ENCODE results near the gene CRTC1.
"Not testable (repeated sequence)": the region's sequence is repeated elsewhere in the genome, so short reads cannot be mapped to it uniquely, and the experiment has no call there.

The CRTC1 gene

GRCh38 chr19:18733762-18734332 is 50.4 kb downstream of the CRTC1 start:
- H3K27ac ChIP-seq (ENCODE audit: low read depth, low read length); H3K4me3 ChIP-seq (ENCODE audit: low read length); H3K9ac ChIP-seq (ENCODE audit: low read depth, low read length); H3K9me3 ChIP-seq (ENCODE audit: insufficient read depth, low read depth, low read length); H3K4me1 ChIP-seq (ENCODE audit: insufficient read depth, low read length); H3K27me3 ChIP-seq (ENCODE audit: insufficient read depth, low read length); H3K36me3 ChIP-seq (ENCODE audit: insufficient read depth, low read length): not testable (repeated sequence)
- 92% methylated on average over 11 of the region's 11 CpGs for WGBS

DNA sequence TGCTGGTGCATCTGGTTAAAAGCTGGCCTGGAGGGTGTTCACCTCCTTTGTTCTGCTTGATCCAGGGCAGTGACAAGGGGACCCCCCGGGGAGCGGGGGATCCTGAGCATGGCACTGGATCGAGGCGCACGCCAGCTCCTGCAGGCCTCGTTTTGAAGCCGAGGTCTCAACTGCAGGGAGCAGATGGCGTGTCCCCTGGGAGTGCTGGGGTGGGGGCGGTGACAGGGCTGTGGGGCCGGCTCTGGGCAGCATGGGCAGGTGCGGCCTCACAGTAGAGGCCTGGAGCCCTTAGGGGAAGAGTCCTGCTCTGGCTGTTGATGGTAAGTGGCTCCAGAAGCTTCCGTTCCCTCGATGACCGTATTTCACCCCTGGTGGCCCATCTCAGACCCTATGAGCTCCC is 51.8 kb downstream of the CRTC1 start:
- Histone ChIP-seq H3K9me3 (ENCODE audit: insufficient read depth, low read depth, low read length) (no peaks in the 10 kb centered on the region), H3K9ac (ENCODE audit: low read depth, low read length) (no peak overlapping the region), H3K4me1 (ENCODE audit: insufficient read depth, low read length) (no peaks in the 10 kb centered on the region; the same call in 1 of the 2 replicates), H3K27me3 (ENCODE audit: insufficient read depth, low read length) (no peaks in the 10 kb centered on the region), H3K4me3 (ENCODE audit: low read length) (no peak overlapping the region), H3K27ac (ENCODE audit: low read depth, low read length) (no peak overlapping the region), H3K36me3 (ENCODE audit: insufficient read depth, low read length) (no peaks in the 10 kb centered on the region)
- 95% methylated on average over 14 of the region's 14 CpGs for WGBS

DNA sequence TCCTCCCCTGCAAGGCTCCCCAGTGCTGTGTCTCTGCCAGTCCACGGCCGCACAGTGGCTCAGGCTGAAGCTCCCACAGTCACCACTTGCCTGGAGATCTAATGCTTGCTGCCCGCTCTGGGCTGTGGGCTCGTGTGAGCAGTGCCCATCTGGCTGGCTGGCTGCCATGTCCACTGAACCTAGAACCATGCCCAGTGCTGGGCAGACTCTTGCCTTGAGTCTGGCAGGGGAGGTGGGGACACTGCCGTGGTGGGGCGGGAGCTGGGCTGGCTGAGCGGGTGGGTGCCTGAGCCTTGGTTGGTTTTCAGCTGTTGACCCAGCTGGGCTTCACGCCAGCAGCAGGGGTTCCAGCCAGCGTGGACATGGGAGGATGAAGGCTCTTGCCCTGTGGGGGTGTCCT is 52.3 kb downstream of the CRTC1 start:
- Histone ChIP-seq H3K4me3 (ENCODE audit: low read length) (no peak overlapping the region), H3K27ac (ENCODE audit: low read depth, low read length) (no peak overlapping the region), H3K27me3 (ENCODE audit: insufficient read depth, low read length) (no peaks in the 10 kb centered on the region), H3K9me3 (ENCODE audit: insufficient read depth, low read depth, low read length) (no peaks in the 10 kb centered on the region), H3K36me3 (ENCODE audit: insufficient read depth, low read length) (no peaks in the 10 kb centered on the region), H3K4me1 (ENCODE audit: insufficient read depth, low read length) (no peaks in the 10 kb centered on the region; the same call in 1 of the 2 replicates), H3K9ac (ENCODE audit: low read depth, low read length) (no peak overlapping the region)
- WGBS, result 93% methylated on average over 9 of the region's 9 CpGs

- H3K36me3 ChIP-seq (ENCODE audit: insufficient read depth, low read length), result no peaks in the 10 kb centered on the region
- H3K4me1 ChIP-seq (ENCODE audit: insufficient read depth, low read length), result no peaks in the 10 kb centered on the region; the same call in 1 of the 2 replicates
- no peak overlapping the region for H3K4me3 ChIP-seq (ENCODE audit: low read length)
- no peaks in the 10 kb centered on the region for H3K27me3 ChIP-seq (ENCODE audit: insufficient read depth, low read length)
- H3K27ac ChIP-seq (ENCODE audit: low read depth, low read length), result no peak overlapping the region
- H3K9me3 ChIP-seq (ENCODE audit: insufficient read depth, low read depth, low read length), result no peaks in the 10 kb centered on the region
- 93% methylated on average over 27 of the region's 27 CpGs for WGBS
- no peak overlapping the region for H3K9ac ChIP-seq (ENCODE audit: low read depth, low read length)
These were observed 53.2 kb downstream of the CRTC1 start for GRCh38 chr19:18736415-18737336.

DNA sequence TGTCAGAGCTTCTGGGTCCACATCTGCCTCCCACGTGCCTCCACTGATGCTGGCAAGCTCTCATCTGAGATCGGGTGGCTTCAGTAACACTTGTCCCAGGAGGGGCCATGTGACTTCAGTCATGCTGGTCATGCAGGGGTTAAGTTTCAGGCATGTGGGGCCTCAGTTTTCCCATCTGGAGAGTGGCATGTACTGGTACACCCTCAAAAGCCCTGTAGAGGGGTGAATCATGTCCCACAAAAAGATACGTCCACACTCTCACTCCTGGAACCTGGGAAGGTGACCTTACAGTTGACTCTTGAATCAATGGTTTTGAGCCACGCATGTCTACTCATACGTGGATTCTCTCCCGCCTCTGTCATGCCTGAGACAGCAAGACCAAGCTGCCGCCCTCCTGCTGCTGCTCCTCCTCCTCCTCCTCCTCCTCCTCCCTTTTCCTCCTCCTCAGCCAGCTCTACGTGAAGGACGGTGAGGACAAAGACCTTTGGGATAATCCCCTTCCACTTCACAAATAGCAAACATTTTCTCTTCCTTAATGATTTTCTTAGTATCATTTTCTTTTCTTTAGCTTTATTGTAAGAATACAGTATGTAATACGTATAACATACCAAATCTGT is 54.0 kb downstream of the CRTC1 start:
- Histone ChIP-seq H3K9me3 (ENCODE audit: insufficient read depth, low read depth, low read length) (no peaks in the 10 kb centered on the region), H3K4me3 (ENCODE audit: low read length) (no peak overlapping the region), H3K36me3 (ENCODE audit: insufficient read depth, low read length) (no peaks in the 10 kb centered on the region), H3K27ac (ENCODE audit: low read depth, low read length) (no peak overlapping the region), H3K9ac (ENCODE audit: low read depth, low read length) (no peak overlapping the region), H3K27me3 (ENCODE audit: insufficient read depth, low read length) (no peaks in the 10 kb centered on the region), H3K4me1 (ENCODE audit: insufficient read depth, low read length) (no peaks in the 10 kb centered on the region; the same call in 1 of the 2 replicates)
- 44% methylated on average over 9 of the region's 10 CpGs for WGBS

DNA sequence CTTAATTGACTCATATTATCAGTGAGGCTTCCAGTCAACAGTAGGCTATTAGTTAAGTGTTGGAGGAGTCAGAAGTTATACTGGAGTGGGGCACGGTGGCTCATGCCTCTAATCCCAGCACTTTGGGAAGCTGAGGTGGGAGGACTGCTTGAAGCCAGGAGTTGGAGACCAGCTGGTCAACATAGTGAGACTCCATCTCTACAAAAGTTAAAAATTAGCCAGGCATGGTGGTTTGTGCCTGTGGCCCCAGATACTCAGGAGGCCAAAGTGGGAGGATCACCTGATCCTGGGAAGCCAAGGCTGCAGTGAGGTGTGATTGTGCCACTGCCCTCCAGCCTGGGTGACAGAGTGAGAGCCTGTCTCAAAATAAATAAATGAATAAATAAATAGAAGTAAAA is 54.5 kb downstream of the CRTC1 start:
- Histone ChIP-seq H3K36me3 (ENCODE audit: insufficient read depth, low read length) (no peaks in the 10 kb centered on the region), H3K4me1 (ENCODE audit: insufficient read depth, low read length) (no peaks in the 10 kb centered on the region; the same call in 1 of the 2 replicates), H3K9me3 (ENCODE audit: insufficient read depth, low read depth, low read length) (no peaks in the 10 kb centered on the region), H3K4me3 (ENCODE audit: low read length) (no peak overlapping the region), H3K27ac (ENCODE audit: low read depth, low read length) (no peak overlapping the region), H3K27me3 (ENCODE audit: insufficient read depth, low read length) (no peaks in the 10 kb centered on the region), H3K9ac (ENCODE audit: low read depth, low read length) (no peak overlapping the region)
- WGBS, result 55% methylated on average over 1 of the region's 1 CpG

DNA sequence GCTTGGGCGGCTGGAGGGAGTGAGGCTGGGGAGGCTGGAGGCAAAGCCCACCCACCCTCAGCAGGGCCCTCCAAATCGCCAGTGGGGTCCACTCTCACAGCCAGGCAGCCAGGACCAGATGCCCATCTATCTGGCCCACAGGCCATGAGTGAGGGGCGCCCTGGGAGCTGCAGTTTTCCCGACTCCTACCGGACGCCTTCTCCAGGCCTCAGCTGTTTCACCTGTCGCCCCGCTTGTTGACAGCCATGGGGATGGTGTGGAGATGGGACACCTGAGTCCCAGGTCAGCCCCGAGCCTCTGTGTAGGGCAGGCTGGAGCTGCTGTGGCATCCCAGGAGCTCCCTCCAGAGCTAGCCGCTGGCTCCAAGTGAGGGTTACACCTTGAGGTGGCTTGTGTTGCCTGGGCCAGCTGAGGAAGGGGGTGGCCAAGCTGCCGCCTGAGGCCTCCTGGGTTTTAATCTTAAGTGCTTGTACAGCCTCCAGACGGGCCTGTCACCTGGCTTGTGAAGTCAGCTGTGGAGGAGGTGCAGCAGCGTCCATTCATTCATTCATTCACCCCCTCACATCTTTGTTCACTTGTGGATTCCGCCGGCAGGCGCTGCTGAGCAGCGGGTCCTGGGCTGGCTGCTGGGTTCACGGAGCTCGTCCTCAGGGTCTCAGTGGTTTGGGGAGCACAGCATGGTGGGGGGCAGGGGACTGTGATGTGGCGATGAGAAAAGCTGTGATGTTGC is 55.6 kb downstream of the CRTC1 start:
- H3K27ac ChIP-seq (ENCODE audit: low read depth, low read length), result no peak overlapping the region; the same call in 1 of the 2 replicates
- no peak overlapping the region for H3K4me3 ChIP-seq (ENCODE audit: low read length)
- no peaks in the 10 kb centered on the region for H3K27me3 ChIP-seq (ENCODE audit: insufficient read depth, low read length)

DNA sequence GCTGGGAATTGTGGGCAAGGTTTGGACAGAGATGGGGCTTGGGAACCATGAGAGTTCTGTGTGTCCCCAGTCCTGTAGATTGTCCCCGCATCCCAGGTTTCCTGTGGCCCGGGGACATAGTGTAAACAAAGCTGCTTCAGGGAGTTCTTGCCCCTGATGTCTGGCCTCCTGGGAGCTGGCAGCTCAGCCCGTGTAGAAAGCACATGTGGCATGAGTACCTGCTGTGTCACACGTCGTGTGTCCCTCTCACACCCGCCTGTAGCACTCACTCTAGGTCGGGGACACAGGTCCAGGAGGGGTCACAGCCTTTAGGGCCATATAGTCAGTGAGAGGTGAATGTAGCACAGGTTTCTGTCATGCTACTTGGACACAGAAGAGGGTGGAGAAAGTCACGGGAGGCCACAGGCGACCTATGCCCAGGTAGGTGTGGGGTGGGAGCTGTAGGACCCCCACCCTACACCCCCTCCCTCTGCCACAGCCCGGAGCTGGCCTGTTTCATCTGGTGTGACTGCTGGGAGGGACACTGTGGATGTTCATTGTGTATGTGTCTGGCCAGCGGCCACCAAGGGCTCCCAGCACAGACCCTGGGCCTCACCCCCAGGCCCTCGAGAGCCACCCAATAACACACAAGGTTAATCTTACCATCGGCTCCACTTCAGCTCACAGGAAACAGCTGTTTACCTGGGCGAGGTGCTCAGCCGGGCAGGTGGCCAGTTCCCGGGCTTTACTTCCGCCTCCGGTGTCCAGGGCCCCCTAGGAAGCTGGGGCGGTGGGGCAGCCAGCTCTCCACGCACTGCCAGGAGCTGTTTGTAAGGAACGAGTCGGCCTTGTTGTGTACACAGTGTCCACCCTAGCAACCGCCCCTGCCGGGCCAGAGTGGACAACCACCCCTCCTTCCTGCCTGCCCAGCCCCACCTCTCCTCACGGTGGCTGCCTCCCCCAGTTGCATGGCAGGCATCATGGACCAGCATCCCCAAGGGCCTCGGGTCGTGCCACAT is 57.9 kb downstream of the CRTC1 start:
- 88% methylated on average over 24 of the region's 27 CpGs for WGBS
- H3K9ac ChIP-seq (ENCODE audit: low read depth, low read length), result no peak overlapping the region
- H3K36me3 ChIP-seq (ENCODE audit: insufficient read depth, low read length), result no peaks in the 10 kb centered on the region
- H3K9me3 ChIP-seq (ENCODE audit: insufficient read depth, low read depth, low read length), result no peaks in the 10 kb centered on the region
- H3K4me1 ChIP-seq (ENCODE audit: insufficient read depth, low read length), result peaks cover under 1% of the 10 kb centered on the region; the same call in 1 of the 2 replicates
- no peak overlapping the region for H3K4me3 ChIP-seq (ENCODE audit: low read length)
- no peaks in the 10 kb centered on the region for H3K27me3 ChIP-seq (ENCODE audit: insufficient read depth, low read length)
- H3K27ac ChIP-seq (ENCODE audit: low read depth, low read length), result no peak overlapping the region

More for the DNA sequence above, 55.6 kb downstream of the CRTC1 start:
- no peak overlapping the region for H3K9ac ChIP-seq (ENCODE audit: low read depth, low read length)
- WGBS, result 90% methylated on average over 20 of the region's 20 CpGs
- H3K4me1 ChIP-seq (ENCODE audit: insufficient read depth, low read length), result no peaks in the 10 kb centered on the region; the same call in 1 of the 2 replicates
- no peaks in the 10 kb centered on the region for H3K36me3 ChIP-seq (ENCODE audit: insufficient read depth, low read length)
- no peaks in the 10 kb centered on the region for H3K9me3 ChIP-seq (ENCODE audit: insufficient read depth, low read depth, low read length)

- no peak overlapping the region for H3K27ac ChIP-seq (ENCODE audit: low read depth, low read length)
- peaks cover 8% of the 10 kb centered on the region for H3K4me1 ChIP-seq (ENCODE audit: insufficient read depth, low read length)
- H3K9ac ChIP-seq (ENCODE audit: low read depth, low read length), result no peak overlapping the region
- H3K27me3 ChIP-seq (ENCODE audit: insufficient read depth, low read length), result no peaks in the 10 kb centered on the region
- H3K4me3 ChIP-seq (ENCODE audit: low read length), result no peak overlapping the region
- H3K9me3 ChIP-seq (ENCODE audit: insufficient read depth, low read depth, low read length), result no peaks in the 10 kb centered on the region
- no peaks in the 10 kb centered on the region for H3K36me3 ChIP-seq (ENCODE audit: insufficient read depth, low read length)
- WGBS, result 93% methylated on average over 14 of the region's 14 CpGs
These were observed 58.8 kb downstream of the CRTC1 start for GRCh38 chr19:18742324-18742723.
